ENCODE data around the gene USP50. TPM values are rescaled to one million over a fixed set of nuclear protein-coding genes. Genes with fewer than 3 reads are reported as not detected.

The USP50 gene
- total RNA-seq, 1 experiment from 2014 or later = 0.57 TPM

DNA sequence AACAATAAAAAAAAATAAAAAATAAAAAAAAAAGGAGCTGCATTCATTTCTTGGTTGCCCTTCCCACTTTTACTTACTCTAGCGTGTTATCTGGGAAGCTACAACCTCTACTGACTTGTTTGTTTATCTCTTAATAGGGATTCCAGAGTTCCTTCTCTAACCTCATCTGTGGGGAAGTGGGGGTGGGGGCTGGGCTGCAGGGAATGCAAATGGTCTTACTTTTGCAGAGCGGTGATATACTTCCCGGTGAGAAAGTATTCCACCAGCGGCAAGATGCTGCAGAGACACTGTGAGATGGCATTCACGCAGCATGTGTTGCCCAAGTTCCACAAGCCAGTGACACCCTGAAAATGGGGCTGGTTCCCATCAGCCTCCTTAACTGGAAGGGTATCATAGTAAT is 2.1 kb downstream of the USP50 start:
- ChIA-PET POLR2A (no interaction called here), CTCF (no interaction called here)
- Histone ChIP-seq H3K36me3 (ENCODE audit: control insufficient read depth, insufficient read depth, low read length) (no peaks in the 10 kb centered on the region), H3K9me3 (no peaks in the 10 kb centered on the region), H3K27me3 (replicated peaks; ENCODE audit: control insufficient read depth, insufficient read depth, low read length) (no peaks in the 10 kb centered on the region), H3K4me1 (no peaks in the 10 kb centered on the region), H3K4me3 (ENCODE audit: low read depth, low read length) (no peak overlapping the region)
- no peaks in the 10 kb centered on the region for H3K27me3 Mint-ChIP-seq (ENCODE audit: insufficient read depth, unreplicated experiment)
- H3K9me3 Mint-ChIP-seq (ENCODE audit: unreplicated experiment) = no peaks in the 10 kb centered on the region
- H3K27ac Mint-ChIP-seq (ENCODE audit: unreplicated experiment) = no peak overlapping the region
- H3K36me3 Mint-ChIP-seq (ENCODE audit: insufficient read depth, unreplicated experiment) = no peaks in the 10 kb centered on the region
- BruUV-seq (replicated peaks) = no TSS peak
- intact Hi-C loops (cut with micrococcal nuclease; ENCODE audit: unreplicated experiment) = loop anchor here (10.0 kb wide), 1 partner anchor 360 kb away; the partner anchor contains the start of gene AP4E1
- no peak for DNase-seq
- H3K4me3 Mint-ChIP-seq (ENCODE audit: unreplicated experiment) = no peak overlapping the region
- TF ChIP-seq, protein P1, sequence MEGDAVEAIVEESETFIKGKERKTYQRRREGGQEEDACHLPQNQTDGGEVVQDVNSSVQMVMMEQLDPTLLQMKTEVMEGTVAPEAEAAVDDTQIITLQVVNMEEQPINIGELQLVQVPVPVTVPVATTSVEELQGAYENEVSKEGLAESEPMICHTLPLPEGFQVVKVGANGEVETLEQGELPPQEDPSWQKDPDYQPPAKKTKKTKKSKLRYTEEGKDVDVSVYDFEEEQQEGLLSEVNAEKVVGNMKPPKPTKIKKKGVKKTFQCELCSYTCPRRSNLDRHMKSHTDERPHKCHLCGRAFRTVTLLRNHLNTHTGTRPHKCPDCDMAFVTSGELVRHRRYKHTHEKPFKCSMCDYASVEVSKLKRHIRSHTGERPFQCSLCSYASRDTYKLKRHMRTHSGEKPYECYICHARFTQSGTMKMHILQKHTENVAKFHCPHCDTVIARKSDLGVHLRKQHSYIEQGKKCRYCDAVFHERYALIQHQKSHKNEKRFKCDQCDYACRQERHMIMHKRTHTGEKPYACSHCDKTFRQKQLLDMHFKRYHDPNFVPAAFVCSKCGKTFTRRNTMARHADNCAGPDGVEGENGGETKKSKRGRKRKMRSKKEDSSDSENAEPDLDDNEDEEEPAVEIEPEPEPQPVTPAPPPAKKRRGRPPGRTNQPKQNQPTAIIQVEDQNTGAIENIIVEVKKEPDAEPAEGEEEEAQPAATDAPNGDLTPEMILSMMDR (IDR thresholded peaks at IDR 0.05; ENCODE audit: insufficient read depth in 1 of 2, low read depth in 1 of 2, low read length in 1 of 2, severe bottlenecking in 1 of 2, unreplicated experiment in 1 of 2) = no peak
- H3K4me1 Mint-ChIP-seq (ENCODE audit: low read depth, unreplicated experiment) = no peaks in the 10 kb centered on the region

DNA sequence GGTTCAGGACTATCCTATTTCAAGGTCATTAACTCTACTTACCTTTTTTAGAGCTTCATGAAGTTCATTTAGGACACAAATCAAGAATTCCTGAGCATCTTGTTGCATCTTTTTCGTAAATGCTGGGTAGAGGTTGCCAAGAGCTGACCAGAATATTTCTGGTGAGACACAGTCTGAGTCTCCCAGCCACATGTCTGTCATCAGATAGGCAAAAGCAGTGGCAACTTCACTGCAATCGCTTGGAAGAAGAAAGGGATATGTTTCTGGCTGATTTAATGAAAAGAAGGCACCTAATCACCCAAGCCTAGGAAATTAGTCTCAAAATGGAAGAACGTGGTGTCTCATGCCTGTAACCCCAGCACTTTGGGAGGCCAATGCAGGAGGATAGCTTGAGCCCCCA is 2.9 kb downstream of the USP50 start:
- TF ChIP-seq, protein P1 (IDR thresholded peaks at IDR 0.05; ENCODE audit: insufficient read depth in 1 of 2, low read depth in 1 of 2, low read length in 1 of 2, severe bottlenecking in 1 of 2, unreplicated experiment in 1 of 2) = no peak
- no peaks in the 10 kb centered on the region for H3K4me1 ChIP-seq
- CTCF ChIA-PET = no interaction called here
- no peaks in the 10 kb centered on the region for H3K9me3 ChIP-seq
- no peaks in the 10 kb centered on the region for H3K4me1 Mint-ChIP-seq (ENCODE audit: low read depth, unreplicated experiment)
- no peaks in the 10 kb centered on the region for H3K36me3 Mint-ChIP-seq (ENCODE audit: insufficient read depth, unreplicated experiment)
- no TSS peak for BruUV-seq (replicated peaks)
- H3K27me3 ChIP-seq (replicated peaks; ENCODE audit: control insufficient read depth, insufficient read depth, low read length) = no peaks in the 10 kb centered on the region
- H3K4me3 ChIP-seq (ENCODE audit: low read depth, low read length) = no peak overlapping the region
- intact Hi-C loops (cut with micrococcal nuclease; ENCODE audit: unreplicated experiment) = loop anchor here (10.0 kb wide), 1 partner anchor 361 kb away; the partner anchor contains the start of gene AP4E1
- H3K9me3 Mint-ChIP-seq (ENCODE audit: unreplicated experiment) = no peaks in the 10 kb centered on the region
- no peak overlapping the region for H3K27ac Mint-ChIP-seq (ENCODE audit: unreplicated experiment)
- DNase-seq = no peak
- no peaks in the 10 kb centered on the region for H3K36me3 ChIP-seq (ENCODE audit: control insufficient read depth, insufficient read depth, low read length)
- POLR2A ChIA-PET = no interaction called here
- no peak overlapping the region for H3K4me3 Mint-ChIP-seq (ENCODE audit: unreplicated experiment)
- no peaks in the 10 kb centered on the region for H3K27me3 Mint-ChIP-seq (ENCODE audit: insufficient read depth, unreplicated experiment)

DNA sequence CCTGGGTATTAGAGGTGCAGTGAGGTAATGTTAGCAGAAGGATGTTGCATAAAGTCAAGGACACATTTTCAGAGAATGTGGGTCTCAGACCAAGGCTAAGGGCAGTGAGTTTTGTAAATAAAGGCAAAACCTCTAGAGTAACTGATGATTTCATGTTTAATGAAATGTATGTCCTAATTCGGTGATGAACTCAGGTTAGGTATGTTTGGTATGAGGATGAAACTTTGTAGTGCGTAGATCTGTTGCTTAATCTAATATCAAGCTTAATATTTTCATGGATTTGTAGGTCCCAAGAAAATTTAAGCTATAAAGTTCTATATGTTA is 3.6 kb downstream of the USP50 start:
- TF ChIP-seq, protein P1 (IDR thresholded peaks at IDR 0.05; ENCODE audit: insufficient read depth in 1 of 2, low read depth in 1 of 2, low read length in 1 of 2, severe bottlenecking in 1 of 2, unreplicated experiment in 1 of 2) = no peak
- Histone ChIP-seq H3K36me3 (ENCODE audit: control insufficient read depth, insufficient read depth, low read length) (no peaks in the 10 kb centered on the region), H3K4me3 (ENCODE audit: low read depth, low read length) (no peak overlapping the region), H3K4me1 (no peaks in the 10 kb centered on the region), H3K9me3 (no peaks in the 10 kb centered on the region), H3K27me3 (replicated peaks; ENCODE audit: control insufficient read depth, insufficient read depth, low read length) (no peaks in the 10 kb centered on the region)
- DNase-seq = no peak
- no peak overlapping the region for H3K4me3 Mint-ChIP-seq (ENCODE audit: unreplicated experiment)
- no peaks in the 10 kb centered on the region for H3K9me3 Mint-ChIP-seq (ENCODE audit: unreplicated experiment)
- BruUV-seq (replicated peaks) = no TSS peak
- no peaks in the 10 kb centered on the region for H3K4me1 Mint-ChIP-seq (ENCODE audit: low read depth, unreplicated experiment)
- H3K27me3 Mint-ChIP-seq (ENCODE audit: insufficient read depth, unreplicated experiment) = no peaks in the 10 kb centered on the region
- ChIA-PET POLR2A (no interaction called here), CTCF (no interaction called here)
- intact Hi-C loops (cut with micrococcal nuclease; ENCODE audit: unreplicated experiment) = loop anchor here (10.0 kb wide), 1 partner anchor 362 kb away; the partner anchor contains the start of gene AP4E1
- no peak overlapping the region for H3K27ac Mint-ChIP-seq (ENCODE audit: unreplicated experiment)
- no peaks in the 10 kb centered on the region for H3K36me3 Mint-ChIP-seq (ENCODE audit: insufficient read depth, unreplicated experiment)

Data from Caco-2 (cell line).